Stimulated activated CD4-positive, alpha-beta T cell treated with anti-CD3 and anti-CD28 coated beads, Interleukin-2, amount 100 ng/mL, for 24 hours (primary cell): ENCODE data around the gene RPL34.

Source experiments
- DNase-seq, 2 donors: peaks; one replicate each; pipeline ENCODE4 v3.0.0-alpha.2; 2020

RPL34 gene

GRCh38 chr4:108624263-108625056 is 4.1 kb downstream of the RPL34 start:
- no peak for DNase-seq

GRCh38 chr4:108626056-108626455 is 5.7 kb downstream of the RPL34 start:
- no peak for DNase-seq

GRCh38 chr4:108628411-108628810 is 8.0 kb downstream of the RPL34 start:
- DNase-seq, result no peak

DNA sequence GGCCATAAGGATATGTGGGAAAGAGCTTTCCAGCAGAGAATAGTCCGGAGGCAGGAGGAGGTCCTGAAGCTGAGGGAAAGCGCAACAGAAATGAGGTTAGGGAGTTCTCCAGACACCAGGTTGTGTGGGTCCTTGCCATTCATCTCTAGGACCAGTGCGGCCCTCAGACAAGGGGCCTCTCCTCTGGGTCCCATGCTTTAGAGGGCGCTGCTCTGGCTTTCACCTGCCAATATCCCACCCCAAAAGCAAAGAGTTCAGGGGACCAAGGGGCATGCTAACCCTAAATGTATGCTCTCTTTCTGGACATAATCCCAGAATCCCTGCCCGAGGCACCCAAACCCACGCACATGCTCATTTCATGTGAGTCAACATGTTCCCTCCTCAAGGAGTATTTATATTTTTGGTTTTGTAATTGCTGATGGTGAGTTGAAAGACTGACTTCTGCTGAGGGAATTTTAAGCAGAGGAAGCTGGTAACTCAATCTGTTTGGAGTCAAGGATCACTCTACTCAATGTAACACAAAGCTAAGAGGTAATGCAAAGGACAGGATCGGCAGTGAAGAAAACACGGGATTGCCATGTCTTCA is 14.8 kb downstream of the RPL34 start:
- DNase-seq, result no peak

DNA sequence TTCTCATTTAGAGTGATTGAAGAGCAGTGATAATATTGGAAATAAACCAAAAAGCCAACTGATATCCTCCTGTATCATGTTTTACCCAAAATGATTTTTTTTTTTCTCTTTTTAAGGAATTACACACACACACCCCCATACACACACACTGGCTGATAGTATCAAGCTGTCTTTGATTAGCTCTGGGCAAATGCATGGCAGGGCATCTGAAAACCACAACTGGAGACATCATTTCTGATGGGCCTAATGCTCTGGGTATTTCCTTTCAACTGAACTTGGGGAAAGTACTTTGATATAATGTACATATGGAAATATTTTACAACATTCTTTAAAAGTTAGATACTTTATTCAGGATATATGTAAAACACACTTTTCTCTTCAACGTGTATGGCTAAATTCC is 15.9 kb downstream of the RPL34 start:
- no peak for DNase-seq

- no peak for DNase-seq
Observed at GRCh38 chr4:108637856-108638255, 17.5 kb downstream of the RPL34 start.

DNA sequence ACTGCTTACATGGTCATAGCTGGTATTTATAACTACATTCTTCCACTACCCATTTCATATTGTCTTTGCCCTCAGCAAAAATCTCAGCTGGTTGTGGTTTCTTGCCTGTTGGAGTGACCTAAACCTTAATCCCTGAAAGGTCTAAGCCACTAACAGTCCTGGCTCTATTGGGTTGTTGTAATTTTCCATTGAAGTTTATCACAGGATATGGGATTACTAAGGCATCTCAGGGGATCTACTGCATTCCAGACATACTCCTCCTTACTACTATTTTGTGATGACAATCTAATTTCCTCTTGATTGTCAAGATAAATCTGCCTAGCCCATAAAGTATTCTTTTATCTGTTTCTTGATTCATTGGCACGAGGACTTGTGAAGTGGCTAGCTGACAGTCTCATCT is 23.9 kb downstream of the RPL34 start:
- DNase-seq, result no peak

DNA sequence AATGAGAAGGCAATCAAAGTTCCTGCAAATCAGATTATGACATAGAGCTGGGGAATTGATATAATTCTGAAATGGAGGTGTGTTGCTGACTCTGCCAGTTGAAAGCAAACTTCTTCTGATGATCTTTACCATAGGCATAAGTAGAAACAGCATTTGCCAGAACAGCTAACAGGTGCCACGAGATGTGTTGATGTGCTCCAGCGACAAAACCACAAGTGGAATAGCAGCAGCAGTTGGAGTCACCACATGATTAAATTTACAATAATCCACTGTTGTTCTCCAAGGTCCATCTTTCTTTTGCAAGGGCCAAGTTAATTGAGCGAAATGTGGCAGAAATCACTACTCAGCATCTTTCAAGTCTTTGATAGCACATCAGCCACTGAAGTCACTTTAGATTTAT is 26.3 kb downstream of the RPL34 start:
- DNase-seq, result no peak

- no peak for DNase-seq
Observed at GRCh38 chr4:108649863-108650211, 29.5 kb downstream of the RPL34 start.

DNA sequence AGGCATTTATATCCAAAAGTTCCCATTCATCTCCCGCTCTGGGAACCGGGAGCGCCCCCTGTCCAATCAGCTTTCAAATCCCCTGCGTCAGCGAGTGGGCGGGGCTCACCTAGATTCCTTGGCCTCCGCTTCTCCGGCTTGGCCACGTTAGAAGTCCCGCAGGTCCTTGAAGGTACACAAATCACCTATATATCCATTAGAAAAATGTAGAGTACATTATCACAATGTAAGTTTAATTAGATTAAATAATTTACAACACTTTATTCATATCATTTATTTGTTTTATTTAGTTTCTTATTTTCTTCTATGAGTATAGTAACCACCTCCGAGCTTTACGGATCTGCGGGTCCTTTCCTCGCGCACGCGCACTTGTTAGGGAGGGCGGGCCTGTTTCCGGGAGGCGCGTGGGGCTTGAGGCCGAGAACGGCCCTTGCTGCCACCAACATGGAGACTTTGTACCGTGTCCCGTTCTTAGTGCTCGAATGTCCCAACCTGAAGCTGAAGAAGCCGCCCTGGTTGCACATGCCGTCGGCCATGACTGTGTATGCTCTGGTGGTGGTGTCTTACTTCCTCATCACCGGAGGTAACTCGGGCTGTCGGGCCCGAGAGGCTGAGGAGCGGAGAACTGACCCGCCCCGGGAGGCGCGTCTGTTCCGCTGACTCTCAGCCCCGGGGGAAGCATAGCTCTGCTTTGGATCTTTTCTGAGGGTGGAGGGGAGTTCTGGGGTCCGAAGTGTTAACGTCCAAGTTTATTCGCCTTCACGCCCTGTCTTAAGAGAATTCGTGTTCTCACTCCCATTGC is 30.0 kb downstream of the RPL34 start, which contains the start of gene OSTC:
TSS of gene OSTC (plus strand) at position 388 of the 802 bp plus-strand sequence. CDS start at position 445, 57 bp downstream.
- DNase-seq, result peak; percentile 93 to 95

- DNase-seq, result no peak
Observed at GRCh38 chr4:108651014-108651791, 30.8 kb downstream of the RPL34 start.

DNA sequence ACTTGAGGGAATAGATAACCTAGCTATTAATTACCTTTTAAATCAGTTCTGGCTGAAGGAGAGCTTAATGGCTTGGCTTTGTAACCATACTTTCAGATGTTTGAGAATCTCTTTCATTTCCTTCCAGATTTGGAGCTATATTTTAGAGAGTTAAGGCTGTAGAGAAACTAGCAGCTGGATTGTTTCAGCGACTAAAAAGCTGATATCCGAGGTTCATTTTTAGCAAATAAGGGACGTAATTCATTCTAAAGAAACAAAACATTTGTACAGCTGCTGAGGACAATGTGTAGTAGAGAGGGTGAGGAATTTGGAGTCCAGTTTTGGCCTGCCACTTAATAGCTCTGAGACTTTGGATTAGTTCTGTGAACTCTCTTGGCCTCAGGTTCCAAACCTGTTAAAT is 42.3 kb downstream of the RPL34 start:
- DNase-seq, result no peak

DNA sequence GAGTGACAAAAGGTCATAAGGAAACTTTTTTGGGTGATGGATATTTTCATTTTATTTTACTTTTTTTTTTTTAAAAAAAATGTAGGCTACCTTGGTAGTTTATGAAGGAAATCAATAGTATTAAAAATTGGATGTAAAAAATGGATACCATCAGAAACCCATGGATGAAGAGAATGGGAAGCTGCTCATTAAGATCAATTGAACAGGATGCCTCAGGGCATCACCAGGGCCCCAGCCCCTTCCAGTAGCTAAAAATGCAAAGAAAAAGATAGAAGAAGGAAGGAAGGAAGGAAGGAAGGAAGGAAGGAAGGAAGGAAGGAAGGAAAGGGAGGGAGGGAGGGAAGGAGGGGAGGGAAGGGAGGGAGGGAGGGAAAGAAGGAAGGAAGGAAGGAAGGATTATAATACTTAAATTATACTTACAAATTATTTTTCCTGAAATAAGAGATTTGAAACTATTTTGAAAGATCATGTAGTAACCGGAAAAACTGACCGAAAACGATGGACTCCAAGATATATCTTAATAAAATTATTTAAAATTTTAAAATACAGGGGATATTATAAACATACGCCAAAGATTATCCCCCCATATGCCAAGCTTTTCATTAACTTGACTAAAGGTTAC is 54.1 kb downstream of the RPL34 start:
- DNase-seq, result no peak
